Measurements from ENCODE around the gene RSF1. TPM values are rescaled to one million over a fixed set of nuclear protein-coding genes. Genes with fewer than 3 reads are reported as not detected.

RSF1 gene
- total RNA-seq, 1 experiment from 2014 or later, result 12.3 TPM

DNA sequence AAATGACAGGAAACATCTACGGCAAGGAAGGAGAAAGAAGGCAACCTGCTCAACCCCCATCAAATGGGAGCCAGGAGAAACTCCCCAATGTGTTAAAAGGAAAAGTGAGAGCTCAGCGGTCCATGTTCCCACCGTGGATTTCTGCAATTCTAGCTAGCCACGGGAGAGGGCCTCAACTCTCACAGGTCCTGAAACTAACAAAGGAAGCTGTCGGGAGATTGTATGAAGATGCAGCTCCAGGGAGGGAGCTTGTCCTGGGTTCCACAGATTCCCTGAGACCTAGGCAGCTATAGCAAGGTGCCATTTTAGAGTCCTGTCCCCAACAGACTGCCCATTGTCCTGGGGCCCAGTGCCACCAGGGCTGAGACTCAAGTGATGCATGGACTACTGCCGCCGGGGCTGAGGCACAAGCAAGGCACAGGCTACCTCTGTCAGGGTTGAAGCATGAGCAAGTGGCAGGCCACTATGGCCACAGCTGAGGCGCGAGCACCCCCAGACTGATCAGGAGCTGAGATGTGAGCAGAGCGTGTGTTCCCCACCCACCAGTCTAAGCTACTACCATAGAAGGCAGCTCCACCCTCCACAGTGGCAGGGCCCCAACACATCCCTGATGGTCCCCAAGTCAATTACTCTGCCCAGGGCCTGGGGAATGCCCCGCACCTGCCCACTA is 31.3 kb downstream of the RSF1 start:
- Histone ChIP-seq H3K4me3 (ENCODE audit: insufficient read depth, low read depth, low read length) (no peak overlapping the region), H3K27me3 (ENCODE audit: control insufficient read depth, insufficient read depth, low read length) (no peaks in the 10 kb centered on the region), H3K36me3 (replicated peaks; ENCODE audit: control insufficient read depth, insufficient read depth, low read length) (peaks cover 1% of the 10 kb centered on the region)
- DNase-seq, result peak; percentile 35

GRCh38 chr11:77784572-77784971 is 36.0 kb downstream of the RSF1 start:
- Histone ChIP-seq H3K36me3 (replicated peaks; ENCODE audit: control insufficient read depth, insufficient read depth, low read length) (no peaks in the 10 kb centered on the region; the same call in 1 of the 2 replicates), H3K27me3 (ENCODE audit: control insufficient read depth, insufficient read depth, low read length) (no peaks in the 10 kb centered on the region), H3K4me3 (ENCODE audit: insufficient read depth, low read depth, low read length) (no peak overlapping the region)
- DNase-seq, result no peak

DNA sequence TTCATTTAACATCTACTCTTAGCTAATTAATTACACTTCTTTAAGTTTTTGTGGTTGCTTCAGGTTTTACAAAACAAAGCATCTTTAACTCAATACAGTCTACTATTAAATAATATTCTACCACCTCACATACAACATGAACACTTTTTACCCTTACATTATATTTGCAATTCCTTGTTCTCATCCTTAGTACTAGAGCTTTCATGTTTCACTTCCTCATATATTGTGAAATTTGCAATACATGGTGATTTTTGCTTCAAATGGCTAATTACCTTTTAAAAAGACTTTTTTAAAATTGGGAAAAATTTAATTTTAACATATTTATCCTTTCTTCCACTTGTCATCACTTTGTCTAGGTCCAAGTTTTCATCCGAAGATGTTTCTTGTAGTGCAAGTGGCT is 37.5 kb downstream of the RSF1 start:
- Histone ChIP-seq H3K36me3 (replicated peaks; ENCODE audit: control insufficient read depth, insufficient read depth, low read length) (no peaks in the 10 kb centered on the region), H3K4me3 (ENCODE audit: insufficient read depth, low read depth, low read length) (no peak overlapping the region), H3K27me3 (ENCODE audit: control insufficient read depth, insufficient read depth, low read length) (no peaks in the 10 kb centered on the region)
- no peak for DNase-seq

DNA sequence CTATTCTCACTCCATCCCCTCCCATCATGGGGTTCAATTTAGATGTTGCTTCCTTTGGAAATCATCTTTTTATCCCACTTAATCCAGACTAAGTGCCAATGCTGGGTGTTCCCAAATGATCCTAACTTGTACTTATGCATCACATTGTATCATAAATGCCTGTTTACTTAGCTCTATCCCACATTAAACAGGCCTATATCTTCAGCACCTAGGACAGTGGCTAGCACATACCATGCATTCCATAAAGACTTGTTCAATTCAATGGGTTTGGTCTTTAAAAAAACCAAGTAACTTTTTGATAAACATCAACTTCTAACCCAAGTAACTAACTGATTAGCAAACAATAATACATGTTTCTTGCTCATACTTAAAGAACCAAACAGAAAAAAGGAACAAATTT is 40.6 kb downstream of the RSF1 start:
- H3K4me3 ChIP-seq (ENCODE audit: insufficient read depth, low read depth, low read length), result no peak overlapping the region
- no peaks in the 10 kb centered on the region for H3K27me3 ChIP-seq (ENCODE audit: control insufficient read depth, insufficient read depth, low read length)
- peak; percentile 32 for DNase-seq
- no peaks in the 10 kb centered on the region for H3K36me3 ChIP-seq (replicated peaks; ENCODE audit: control insufficient read depth, insufficient read depth, low read length)

GRCh38 chr11:77778549-77778948 is 42.0 kb downstream of the RSF1 start:
- Histone ChIP-seq H3K36me3 (replicated peaks; ENCODE audit: control insufficient read depth, insufficient read depth, low read length) (no peaks in the 10 kb centered on the region), H3K4me3 (ENCODE audit: insufficient read depth, low read depth, low read length) (no peak overlapping the region), H3K27me3 (ENCODE audit: control insufficient read depth, insufficient read depth, low read length) (no peaks in the 10 kb centered on the region)
- DNase-seq, result no peak

- Histone ChIP-seq H3K4me3 (ENCODE audit: insufficient read depth, low read depth, low read length) (no peak overlapping the region), H3K27me3 (ENCODE audit: control insufficient read depth, insufficient read depth, low read length) (no peaks in the 10 kb centered on the region), H3K36me3 (replicated peaks; ENCODE audit: control insufficient read depth, insufficient read depth, low read length) (no peaks in the 10 kb centered on the region)
- DNase-seq, result no peak
These were observed 42.4 kb downstream of the RSF1 start for GRCh38 chr11:77778118-77778517.

DNA sequence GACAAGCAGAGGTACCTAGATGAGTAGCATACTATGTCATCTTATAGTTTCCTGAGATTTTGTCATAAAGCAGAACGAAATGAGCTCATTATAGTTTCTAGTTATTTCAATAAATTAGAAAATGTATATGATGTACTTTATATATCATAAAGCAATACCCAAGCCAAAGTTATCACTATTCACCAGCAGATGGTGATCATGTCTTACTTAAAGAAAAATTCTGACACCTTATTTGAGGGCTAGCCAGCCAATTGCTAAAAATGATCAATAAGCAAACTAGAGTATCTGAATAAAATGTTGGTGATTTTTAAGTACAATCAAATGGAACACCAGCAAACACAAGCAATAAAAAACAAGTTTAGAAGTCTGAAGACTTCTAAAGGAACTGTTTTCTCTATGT is 44.1 kb downstream of the RSF1 start:
- Histone ChIP-seq H3K4me3 (ENCODE audit: insufficient read depth, low read depth, low read length) (no peak overlapping the region), H3K36me3 (replicated peaks; ENCODE audit: control insufficient read depth, insufficient read depth, low read length) (no peaks in the 10 kb centered on the region), H3K27me3 (ENCODE audit: control insufficient read depth, insufficient read depth, low read length) (no peaks in the 10 kb centered on the region)
- DNase-seq, result no peak

GRCh38 chr11:77775936-77776335 is 44.6 kb downstream of the RSF1 start:
- DNase-seq, result no peak
- no peaks in the 10 kb centered on the region for H3K36me3 ChIP-seq (replicated peaks; ENCODE audit: control insufficient read depth, insufficient read depth, low read length)
- no peak overlapping the region for H3K4me3 ChIP-seq (ENCODE audit: insufficient read depth, low read depth, low read length)
- H3K27me3 ChIP-seq (ENCODE audit: control insufficient read depth, insufficient read depth, low read length), result no peaks in the 10 kb centered on the region

DNA sequence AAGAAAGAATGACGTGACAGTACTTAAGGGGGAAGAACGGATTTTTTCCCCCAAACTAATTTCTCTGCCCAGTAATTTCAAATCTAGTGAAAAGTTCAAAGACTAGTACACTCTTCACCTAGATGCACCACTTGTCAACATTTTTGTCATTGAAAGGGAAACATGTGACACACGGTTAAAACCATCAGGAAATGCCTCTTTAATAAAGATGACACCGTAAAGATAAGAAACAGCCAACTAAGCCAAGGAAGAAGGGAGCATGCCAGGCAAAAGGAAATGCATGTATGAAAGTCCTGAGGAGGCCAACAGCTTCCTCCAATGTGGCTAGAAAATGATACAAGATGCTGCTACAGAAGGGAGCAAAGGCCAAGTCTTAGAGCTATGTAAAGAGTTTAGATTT is 49.4 kb downstream of the RSF1 start:
- no peak for DNase-seq
- H3K27me3 ChIP-seq (ENCODE audit: control insufficient read depth, insufficient read depth, low read length), result no peaks in the 10 kb centered on the region
- no peak overlapping the region for H3K4me3 ChIP-seq (ENCODE audit: insufficient read depth, low read depth, low read length)
- H3K36me3 ChIP-seq (replicated peaks; ENCODE audit: control insufficient read depth, insufficient read depth, low read length), result no peaks in the 10 kb centered on the region

GRCh38 chr11:77770629-77771028 is 49.9 kb downstream of the RSF1 start:
- no peaks in the 10 kb centered on the region for H3K27me3 ChIP-seq (ENCODE audit: control insufficient read depth, insufficient read depth, low read length)
- no peak for DNase-seq
- H3K4me3 ChIP-seq (ENCODE audit: insufficient read depth, low read depth, low read length), result no peak overlapping the region
- H3K36me3 ChIP-seq (replicated peaks; ENCODE audit: control insufficient read depth, insufficient read depth, low read length), result no peaks in the 10 kb centered on the region

DNA sequence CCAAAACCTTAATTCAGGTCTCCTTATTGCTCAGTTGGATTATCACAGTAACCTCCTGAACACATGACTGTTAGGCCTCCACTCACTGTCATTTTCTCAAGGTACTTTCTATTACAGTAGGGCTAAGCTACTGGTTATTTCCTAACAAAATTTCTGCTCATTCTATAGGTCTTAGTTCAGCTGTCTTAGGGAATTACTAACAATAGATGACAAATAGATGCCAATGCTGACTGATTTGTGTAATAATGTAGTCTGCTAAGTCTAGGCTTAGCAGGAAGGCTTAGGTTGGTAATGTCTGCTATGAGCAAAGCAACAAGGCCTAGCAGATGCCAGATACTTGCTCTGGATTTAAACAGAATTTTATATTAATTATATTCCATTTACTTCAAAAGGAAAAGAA is 58.1 kb downstream of the RSF1 start:
- Histone ChIP-seq H3K4me3 (ENCODE audit: insufficient read depth, low read depth, low read length) (no peak overlapping the region), H3K36me3 (replicated peaks; ENCODE audit: control insufficient read depth, insufficient read depth, low read length) (peaks cover 4% of the 10 kb centered on the region; the same call in 1 of the 2 replicates), H3K27me3 (ENCODE audit: control insufficient read depth, insufficient read depth, low read length) (no peaks in the 10 kb centered on the region)
- no peak for DNase-seq

- Histone ChIP-seq H3K4me3 (ENCODE audit: insufficient read depth, low read depth, low read length) (no peak overlapping the region), H3K36me3 (replicated peaks; ENCODE audit: control insufficient read depth, insufficient read depth, low read length) (peaks cover 6% of the 10 kb centered on the region; the same call in 1 of the 2 replicates), H3K27me3 (ENCODE audit: control insufficient read depth, insufficient read depth, low read length) (no peaks in the 10 kb centered on the region)
- no peak for DNase-seq
These were observed 59.0 kb downstream of the RSF1 start for GRCh38 chr11:77761491-77761890.

DNA sequence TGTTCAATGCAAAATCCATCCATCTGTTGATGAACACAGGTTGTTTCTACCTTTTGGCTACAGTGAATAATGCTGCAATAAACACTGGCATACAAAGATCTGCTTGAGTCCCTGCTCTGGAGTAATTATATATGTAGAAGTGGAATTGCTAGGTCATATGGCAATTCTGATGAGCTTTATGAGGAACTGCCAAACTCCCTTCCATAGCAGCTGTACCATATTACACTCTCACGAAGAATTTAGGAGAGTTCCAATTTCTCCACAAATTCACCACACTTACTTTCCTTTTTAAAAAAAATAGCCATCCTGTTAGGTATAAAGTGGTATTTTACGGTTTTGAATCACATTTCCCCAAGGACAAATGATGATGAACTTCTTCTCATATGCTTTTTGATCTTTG is 62.2 kb downstream of the RSF1 start:
- DNase-seq, result no peak
- H3K4me3 ChIP-seq (ENCODE audit: insufficient read depth, low read depth, low read length), result no peak overlapping the region
- H3K36me3 ChIP-seq (replicated peaks; ENCODE audit: control insufficient read depth, insufficient read depth, low read length), result peaks cover 1% of the 10 kb centered on the region; the same call in 1 of the 2 replicates
- no peaks in the 10 kb centered on the region for H3K27me3 ChIP-seq (ENCODE audit: control insufficient read depth, insufficient read depth, low read length)

DNA sequence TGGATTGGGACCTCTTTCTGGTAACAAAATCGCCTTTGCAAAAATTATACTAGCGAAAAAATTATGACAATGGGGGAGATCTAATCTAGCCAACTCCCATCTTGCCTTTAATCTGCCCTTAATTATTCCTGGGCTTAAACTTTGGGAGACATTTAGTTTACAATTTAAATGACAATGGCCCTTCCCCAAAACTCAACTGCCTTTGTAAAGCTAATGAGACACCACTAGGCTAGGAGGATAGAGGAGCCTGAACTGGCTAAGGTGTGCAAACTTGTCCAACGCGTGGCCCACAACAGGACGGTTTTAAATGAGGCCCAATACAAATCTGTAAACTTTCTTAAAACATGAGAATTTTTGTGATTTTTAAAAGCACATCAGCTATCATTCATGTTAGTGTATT is 67.3 kb downstream of the RSF1 start:
- no peak overlapping the region for H3K4me3 ChIP-seq (ENCODE audit: insufficient read depth, low read depth, low read length)
- H3K27me3 ChIP-seq (ENCODE audit: control insufficient read depth, insufficient read depth, low read length), result no peaks in the 10 kb centered on the region
- DNase-seq, result no peak
- peaks cover 1% of the 10 kb centered on the region; the same call in 1 of the 2 replicates for H3K36me3 ChIP-seq (replicated peaks; ENCODE audit: control insufficient read depth, insufficient read depth, low read length)

DNA sequence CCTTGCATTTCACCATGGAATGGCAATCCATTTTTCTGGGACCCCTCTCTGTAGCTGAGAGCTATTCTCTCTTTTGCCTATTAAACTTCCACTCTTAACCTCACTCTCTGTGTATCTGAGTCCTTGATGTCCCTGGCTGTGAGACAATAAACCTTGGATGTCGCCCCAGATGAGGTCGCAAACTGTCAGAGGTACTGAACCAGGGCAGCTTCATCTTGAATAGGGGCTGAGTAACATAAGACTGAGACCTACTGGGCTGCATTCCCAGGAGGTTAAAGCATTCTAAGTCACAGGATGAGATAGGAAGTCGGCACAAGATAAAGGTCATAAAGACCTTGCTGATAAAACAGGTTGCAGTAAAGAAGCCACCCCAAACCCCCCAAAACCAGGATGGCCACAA is 68.0 kb downstream of the RSF1 start:
- Histone ChIP-seq H3K4me3 (ENCODE audit: insufficient read depth, low read depth, low read length) (no peak overlapping the region), H3K27me3 (ENCODE audit: control insufficient read depth, insufficient read depth, low read length) (no peaks in the 10 kb centered on the region), H3K36me3 (replicated peaks; ENCODE audit: control insufficient read depth, insufficient read depth, low read length) (peaks cover 1% of the 10 kb centered on the region; the same call in 1 of the 2 replicates)
- DNase-seq, result no peak
